H7 (cell line): ENCODE data around the gene RBM44. TPM values are rescaled to one million over a fixed set of nuclear protein-coding genes. Genes with fewer than 3 reads are reported as not detected.
"Not testable (repeated sequence)": the region's sequence is repeated elsewhere in the genome, so short reads cannot be mapped to it uniquely, and the experiment has no call there.

Experiments
- DNase-seq: peaks from one replicate; pipeline ENCODE4 v3.0.0; 2012
- H3K27me3 ChIP-seq: 2 replicates; pipeline ENCODE4 v1.6.0; 2011; ENCODE audit warnings: mild to moderate bottlenecking, low read length; ENCODE audit not compliant: control insufficient read depth, insufficient read depth
- H3K36me3 ChIP-seq: replicated peaks from 2 replicates; pipeline ENCODE4 v1.5.1; 2011; ENCODE audit warnings: low read length; ENCODE audit not compliant: control insufficient read depth, insufficient read depth
- H3K4me3 ChIP-seq: 2 replicates; pipeline ENCODE4 v1.5.1; 2011; ENCODE audit warnings: low read depth, mild to moderate bottlenecking, control low read depth, low read length, moderate library complexity; ENCODE audit not compliant: insufficient read depth
- total RNA-seq: library from RNA; depleted of rRNA; stranded (reverse); fragments of >200 nt; shearing (Covaris generic); gene quantifications from 2 replicates; pipeline ENCODE4 v1.2.3, GENCODE V29; 2014; rRNA removed

The RBM44 gene, protein sequence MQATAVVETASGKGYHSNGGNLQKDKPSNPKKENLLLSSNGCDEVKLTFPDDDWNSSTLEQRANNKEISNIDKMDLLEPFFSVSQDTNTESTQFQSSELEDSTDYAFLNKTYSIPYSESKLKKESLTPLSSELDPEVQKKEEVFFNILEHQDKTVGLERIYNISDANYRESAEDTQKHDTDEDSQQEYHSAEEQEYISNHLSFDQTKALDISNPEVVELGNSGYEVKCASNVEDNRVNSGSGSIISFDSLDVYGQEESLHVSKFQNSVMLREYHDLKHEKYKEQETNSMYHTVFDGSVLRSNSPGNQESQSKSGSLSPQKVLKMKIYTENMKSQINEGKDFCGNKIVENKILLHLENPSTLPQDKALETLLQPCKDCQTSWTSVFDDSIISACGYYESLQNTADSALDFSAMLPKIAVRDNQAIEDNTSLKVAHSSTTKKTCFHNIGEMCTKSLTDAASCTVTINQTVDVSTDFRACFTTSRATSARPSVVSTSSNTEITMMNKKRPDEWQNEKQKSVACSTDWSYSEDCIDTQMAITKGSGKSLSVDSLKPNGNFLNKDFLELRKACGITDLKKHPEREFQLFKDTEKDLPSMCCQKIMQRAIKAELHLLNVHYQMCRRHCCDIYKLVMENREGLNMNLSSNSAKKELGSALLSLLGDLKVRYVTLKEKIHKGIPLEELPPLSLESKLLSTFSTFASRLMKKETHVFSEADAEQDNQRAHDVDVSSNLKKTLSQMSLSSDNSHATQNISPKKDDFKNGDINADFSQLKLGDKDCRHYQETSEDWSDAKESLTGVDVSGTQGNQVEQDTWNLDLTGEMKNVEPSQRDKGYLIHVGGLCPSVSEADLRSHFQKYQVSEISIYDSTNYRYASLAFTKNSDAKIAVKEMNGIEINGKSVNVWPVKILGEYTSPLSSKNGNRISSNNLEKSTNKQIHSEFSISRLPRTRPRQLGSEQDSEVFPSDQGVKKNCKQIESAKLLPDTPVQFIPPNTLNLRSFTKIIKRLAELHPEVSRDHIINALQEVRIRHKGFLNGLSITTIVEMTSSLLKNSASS
- 0.94 and 1.6 TPM in 2 replicates for total RNA-seq

- DNase-seq = peak; percentile 38
- Histone ChIP-seq H3K27me3 (no peaks in the 10 kb centered on the region), H3K36me3 (no peaks in the 10 kb centered on the region), H3K4me3 (no peak within 1 kb of the TSS)
Observed at GRCh38 chr2:237798236-237799059, at the start of gene RBM44. TSS of gene RBM44 (plus strand) at chr2:237798779. CDS start at chr2:237813610, 14,831 bp downstream.

GRCh38 chr2:237749002-237749401 lies 49.6 kb upstream of the RBM44 start:
- Histone ChIP-seq H3K36me3 (peaks cover 10% of the 10 kb centered on the region), H3K4me3 (no peak overlapping the region), H3K27me3 (no peaks in the 10 kb centered on the region)
- DNase-seq = no peak

DNA sequence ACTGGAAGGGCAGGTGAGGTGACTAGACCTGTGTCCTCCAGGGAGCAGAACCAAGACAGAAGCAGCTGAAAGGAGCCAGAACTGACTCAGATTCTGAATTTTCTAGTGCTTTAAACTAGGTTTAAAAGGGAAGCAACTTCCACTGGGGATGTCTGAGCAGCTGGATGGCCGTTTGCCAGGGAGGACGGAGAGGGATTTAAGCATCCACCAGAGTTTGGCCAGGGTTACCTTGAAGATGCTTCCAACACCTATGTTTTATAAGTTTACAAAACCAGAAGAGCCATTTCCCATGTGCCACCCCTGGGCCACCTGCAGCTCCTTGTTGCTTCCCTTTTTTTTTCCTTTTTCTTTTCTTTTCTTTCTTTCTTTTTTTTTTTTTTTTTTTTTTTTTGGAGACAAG lies 48.6 kb upstream of the RBM44 start:
- H3K4me3 ChIP-seq = no peak overlapping the region
- H3K27me3 ChIP-seq = no peaks in the 10 kb centered on the region
- no peak for DNase-seq
- peaks cover 13% of the 10 kb centered on the region for H3K36me3 ChIP-seq

DNA sequence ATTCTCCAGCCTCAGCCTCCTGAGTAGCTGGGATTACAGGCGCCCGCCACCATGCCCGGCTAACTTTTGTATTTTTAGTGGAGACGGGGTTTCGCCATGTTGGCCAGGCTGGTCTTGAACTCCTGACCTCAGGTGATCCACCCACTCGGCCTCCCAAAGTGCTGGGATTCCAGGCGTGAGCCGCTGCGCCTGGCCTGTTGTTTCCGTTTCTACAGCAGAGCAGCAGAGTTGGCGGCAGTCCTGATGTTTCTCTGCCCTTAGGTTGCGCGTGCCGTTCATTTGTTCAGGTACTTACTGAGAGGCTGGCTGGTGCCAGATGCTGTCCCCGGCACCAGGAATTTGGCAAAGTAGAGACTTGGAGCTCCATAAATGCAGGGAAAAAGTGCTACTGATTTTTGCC lies 48.1 kb upstream of the RBM44 start:
- H3K36me3 ChIP-seq = peaks cover 15% of the 10 kb centered on the region
- H3K4me3 ChIP-seq, DNase-seq, H3K27me3 ChIP-seq: not testable (repeated sequence)

GRCh38 chr2:237752761-237753165 lies 45.8 kb upstream of the RBM44 start:
- no peaks in the 10 kb centered on the region for H3K27me3 ChIP-seq
- H3K4me3 ChIP-seq = no peak overlapping the region
- no peak for DNase-seq
- H3K36me3 ChIP-seq = peaks cover 18% of the 10 kb centered on the region

- no peak for DNase-seq
- peaks cover 18% of the 10 kb centered on the region for H3K36me3 ChIP-seq
- H3K4me3 ChIP-seq = no peak overlapping the region
- H3K27me3 ChIP-seq = no peaks in the 10 kb centered on the region
Observed at GRCh38 chr2:237754182-237754581, 44.4 kb upstream of the RBM44 start.

DNA sequence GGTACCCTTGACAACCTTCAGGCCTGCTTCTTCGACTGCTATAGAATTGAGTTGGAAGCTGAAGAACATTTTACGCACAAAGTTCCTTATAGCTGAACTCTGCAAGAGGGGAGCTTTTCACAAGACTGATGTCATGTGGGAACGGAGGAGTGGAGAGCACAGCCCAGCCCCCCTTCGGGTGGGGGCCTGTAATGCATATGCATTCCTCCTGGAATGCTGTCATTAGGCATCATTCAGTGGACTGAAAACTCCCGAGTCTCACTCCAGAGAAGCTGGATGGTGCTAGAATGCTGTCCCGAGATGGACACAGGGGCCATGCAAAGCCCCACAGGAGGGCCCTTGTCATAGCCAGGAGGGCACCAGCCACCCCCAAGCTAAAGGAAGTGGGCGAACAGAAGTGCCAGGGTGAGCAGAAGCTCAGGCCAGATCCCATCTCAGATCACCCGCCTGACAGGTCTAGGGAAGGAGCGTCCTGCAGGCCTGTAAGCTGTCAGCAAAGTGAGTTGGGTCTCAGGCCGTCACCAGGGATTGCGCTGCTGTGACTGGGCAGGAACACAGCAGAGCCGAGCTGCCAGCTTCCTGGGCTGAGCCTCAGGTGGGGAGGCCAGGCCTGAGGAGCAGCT lies 43.8 kb upstream of the RBM44 start:
- peaks cover 18% of the 10 kb centered on the region for H3K36me3 ChIP-seq
- no peak overlapping the region for H3K4me3 ChIP-seq
- no peak for DNase-seq
- H3K27me3 ChIP-seq = no peaks in the 10 kb centered on the region

DNA sequence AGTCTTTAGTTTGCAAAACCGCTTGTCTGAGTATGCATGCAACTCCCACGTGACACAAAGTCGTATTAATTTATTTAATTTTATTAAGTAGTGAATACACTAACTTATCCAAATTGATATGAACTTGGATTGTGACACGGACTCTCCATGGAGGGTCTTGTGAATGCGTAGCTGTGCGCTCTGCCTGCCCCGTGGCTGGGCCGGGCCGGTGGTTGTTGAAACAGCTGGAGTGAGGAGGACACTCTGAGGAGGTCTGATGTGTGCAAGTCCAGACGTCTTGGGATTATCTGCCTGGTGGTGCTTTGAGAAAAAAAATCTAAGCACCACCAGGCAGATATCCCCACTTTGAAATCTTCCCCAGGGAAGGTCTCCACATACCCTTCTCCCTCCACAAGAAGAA lies 41.0 kb upstream of the RBM44 start:
- no peaks in the 10 kb centered on the region for H3K27me3 ChIP-seq
- H3K36me3 ChIP-seq = peaks cover 25% of the 10 kb centered on the region
- no peak for DNase-seq
- no peak overlapping the region for H3K4me3 ChIP-seq

GRCh38 chr2:237758185-237758584 lies 40.4 kb upstream of the RBM44 start:
- Histone ChIP-seq H3K4me3 (no peak overlapping the region), H3K36me3 (peaks cover 23% of the 10 kb centered on the region), H3K27me3 (no peaks in the 10 kb centered on the region)
- no peak for DNase-seq

DNA sequence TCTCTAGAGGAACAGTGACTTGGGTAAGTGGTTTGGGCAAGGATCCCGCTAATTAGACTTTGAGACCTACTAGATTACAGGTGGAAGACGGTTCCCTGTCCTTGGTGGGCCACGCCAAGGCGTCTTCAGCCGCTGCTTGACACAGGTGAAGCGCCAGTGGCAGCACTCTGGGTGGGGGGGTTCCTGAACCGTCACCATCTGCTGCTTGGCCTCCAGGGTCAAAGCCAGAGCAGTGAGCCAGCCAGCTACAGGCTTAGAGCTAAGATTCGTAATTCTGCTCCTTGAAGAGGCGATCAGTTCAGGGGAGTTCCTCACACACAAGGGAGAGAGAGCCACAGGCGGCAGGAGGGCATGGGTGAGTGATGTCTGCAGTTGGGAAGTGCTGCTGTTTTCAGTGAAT lies 39.4 kb upstream of the RBM44 start:
- peaks cover 23% of the 10 kb centered on the region for H3K36me3 ChIP-seq
- H3K4me3 ChIP-seq = no peak overlapping the region
- DNase-seq = no peak
- H3K27me3 ChIP-seq = no peaks in the 10 kb centered on the region

DNA sequence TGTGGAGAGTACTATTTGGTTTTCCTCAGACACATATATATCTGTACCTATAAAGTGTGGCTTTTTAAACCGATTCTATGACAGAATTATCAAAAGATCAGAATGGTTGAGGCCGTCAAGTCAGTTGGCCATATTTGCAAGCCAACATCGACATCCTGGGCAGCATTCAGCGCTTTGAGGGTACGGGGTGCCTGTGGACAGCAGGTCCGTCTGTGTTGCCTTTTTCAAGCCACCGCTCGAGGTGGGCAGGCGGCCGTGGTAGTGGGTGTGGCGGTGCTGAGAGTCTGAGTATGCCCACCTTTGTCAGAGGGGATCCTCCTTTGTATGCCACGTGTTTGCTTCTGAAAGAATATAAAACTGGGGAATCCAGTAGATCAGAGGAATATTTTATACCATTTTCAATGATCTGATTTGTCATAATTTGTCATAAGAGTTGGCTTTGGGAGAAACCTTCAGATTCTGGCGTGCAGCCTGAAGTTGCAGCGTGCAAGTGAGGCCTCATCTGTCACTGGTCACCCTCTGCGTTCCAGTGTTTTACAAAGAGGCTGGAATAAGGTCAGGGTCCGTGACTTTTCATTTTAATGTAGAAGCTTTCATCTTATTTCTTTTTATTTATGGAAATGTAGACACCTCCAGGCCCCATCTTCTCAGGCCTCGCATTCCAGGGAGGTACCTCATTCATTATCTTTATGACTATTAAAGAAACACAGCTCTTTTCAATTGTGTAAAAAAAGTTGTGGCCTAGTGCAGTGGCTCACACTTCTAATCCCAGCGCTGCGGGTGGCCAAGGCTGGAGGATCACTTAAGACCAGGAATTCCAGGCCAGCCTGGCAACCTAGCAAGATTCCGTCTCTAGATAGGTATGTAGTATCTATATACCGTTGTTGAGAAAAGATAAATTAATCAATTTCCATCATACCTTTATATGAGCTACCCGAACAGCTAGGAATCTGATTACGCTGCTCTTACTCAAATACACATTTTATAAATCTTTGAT lies 37.8 kb upstream of the RBM44 start:
- H3K36me3 ChIP-seq = peaks cover 18% of the 10 kb centered on the region
- H3K4me3 ChIP-seq = no peak overlapping the region
- no peak for DNase-seq
- H3K27me3 ChIP-seq = no peaks in the 10 kb centered on the region

DNA sequence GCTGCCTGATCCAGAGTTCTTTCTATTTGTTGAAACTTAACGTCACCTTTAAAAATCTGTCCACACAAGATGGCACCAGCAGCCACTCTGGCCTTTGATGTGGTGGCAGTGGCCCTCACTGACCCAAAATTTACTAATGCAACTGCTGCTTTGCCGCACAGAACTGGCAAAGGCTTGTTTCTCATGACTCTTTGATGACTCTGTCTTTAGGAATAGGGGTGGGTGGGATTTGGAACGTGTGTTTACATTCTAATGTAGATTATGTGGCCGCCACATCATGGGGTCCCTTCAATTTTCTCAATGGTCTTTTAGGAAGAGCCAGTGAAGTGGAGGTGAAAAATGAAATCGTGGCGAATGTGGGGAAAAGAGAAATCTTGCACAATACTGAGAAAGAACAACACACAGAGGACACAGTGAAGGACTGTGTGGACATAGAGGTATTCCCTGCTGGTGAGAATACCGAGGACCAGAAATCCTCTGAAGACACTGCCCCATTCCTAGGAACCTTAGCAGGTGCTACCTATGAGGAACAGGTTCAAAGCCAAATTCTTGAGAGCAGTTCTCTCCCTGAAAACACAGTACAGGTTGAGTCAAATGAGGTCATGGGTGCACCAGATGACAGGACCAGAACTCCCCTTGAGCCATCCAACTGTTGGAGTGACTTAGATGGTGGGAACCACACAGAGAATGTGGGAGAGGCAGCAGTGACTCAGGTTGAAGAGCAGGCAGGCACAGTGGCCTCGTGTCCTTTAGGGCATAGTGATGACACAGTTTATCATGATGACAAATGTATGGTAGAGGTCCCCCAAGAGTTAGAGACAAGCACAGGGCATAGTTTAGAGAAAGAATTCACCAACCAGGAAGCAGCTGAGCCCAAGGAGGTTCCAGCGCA lies 36.0 kb upstream of the RBM44 start:
- H3K27me3 ChIP-seq, DNase-seq: not testable (repeated sequence)

More for the DNA sequence above, 36.0 kb upstream of the RBM44 start:
- not testable (repeated sequence) for H3K4me3 ChIP-seq
- H3K36me3 ChIP-seq = peaks cover 15% of the 10 kb centered on the region
